GM23338 (cell line): ENCODE measurements around the gene TMUB1. TPM values are rescaled to one million over a fixed set of nuclear protein-coding genes. Genes with fewer than 3 reads are reported as not detected.
A peak's percentile ranks its signal among the peaks of the same experiment; 100 is the strongest.

ENCODE experiments used
- ATAC-seq: fragments of 200-7000 bp; cut with Tn5 transposase; 3 replicates; pipeline ENCODE4 v1.9.1; 2020
- DNase-seq: peaks from one replicate; pipeline ENCODE4 v3.0.0-alpha.2; 2015; ENCODE audit warnings: low spot score
- H2AFZ ChIP-seq: fragments of 200-600 bp; sonication (generic); 2 replicates; pipeline ENCODE4 v1.8.0; 2016; ENCODE audit warnings: antibody characterized with exemption, mild to moderate bottlenecking, moderate library complexity
- H3F3A ChIP-seq: fragments of 200-600 bp; sonication (generic); replicated peaks from 2 replicates; pipeline ENCODE4 v1.8.0; 2017; ENCODE audit warnings: antibody characterized with exemption, mixed run types, low read depth
- H3K27ac ChIP-seq: fragments of 200-600 bp; sonication (generic); 2 replicates; pipeline ENCODE4 v1.6.1; 2016; ENCODE audit warnings: low read depth
- H3K27me3 ChIP-seq: fragments of 200-600 bp; sonication (generic); 2 replicates; pipeline ENCODE4 v1.8.0; 2016; ENCODE audit warnings: mild to moderate bottlenecking, mixed run types, moderate library complexity; ENCODE audit not compliant: insufficient read depth
- H3K36me3 ChIP-seq: fragments of 200-600 bp; sonication (generic); 2 replicates; pipeline ENCODE4 v1.8.0; 2016; ENCODE audit warnings: mild to moderate bottlenecking; ENCODE audit not compliant: insufficient read depth
- H3K4me1 ChIP-seq: fragments of 200-600 bp; sonication (generic); 2 replicates; pipeline ENCODE4 v1.8.0; 2016; ENCODE audit warnings: mild to moderate bottlenecking, moderate library complexity; ENCODE audit not compliant: insufficient read depth
- H3K4me2 ChIP-seq: fragments of 200-600 bp; sonication (generic); 2 replicates; pipeline ENCODE4 v1.7.1; 2017; ENCODE audit warnings: mixed run types
- H3K4me3 ChIP-seq: fragments of 200-600 bp; sonication (generic); 2 replicates; pipeline ENCODE4 v1.6.1; 2016; ENCODE audit warnings: mixed run types
- H3K79me2 ChIP-seq: fragments of 200-600 bp; sonication (generic); replicated peaks from 2 replicates; pipeline ENCODE4 v1.8.0; 2017; ENCODE audit warnings: mild to moderate bottlenecking; ENCODE audit not compliant: insufficient read depth
- H3K9me2 ChIP-seq: fragments of 200-600 bp; sonication (generic); 2 replicates; pipeline ENCODE4 v1.8.0; 2017; ENCODE audit not compliant: insufficient read depth
- H4K20me1 ChIP-seq: fragments of 200-600 bp; sonication (generic); replicated peaks from 2 replicates; pipeline ENCODE4 v1.8.0; 2017; ENCODE audit warnings: mild to moderate bottlenecking; ENCODE audit not compliant: insufficient read depth
- H3K27ac Mint-ChIP-seq: 2 replicates; pipeline ENCODE4 v1.8.0; 2020; ENCODE audit warnings: inconsistent platforms, mild to moderate bottlenecking, moderate library complexity, mixed read lengths
- H3K27me3 Mint-ChIP-seq: 3 replicates; pipeline ENCODE4 v1.8.0; 2022; ENCODE audit warnings: low read depth, mild to moderate bottlenecking, moderate library complexity, mixed read lengths, inconsistent platforms; ENCODE audit not compliant: insufficient read depth, poor library complexity
- H3K36me3 Mint-ChIP-seq: 3 replicates; pipeline ENCODE4 v1.8.0; 2021; ENCODE audit warnings: low read depth, mild to moderate bottlenecking, inconsistent platforms, moderate library complexity, mixed read lengths
- H3K4me1 Mint-ChIP-seq: 3 replicates; pipeline ENCODE4 v1.8.0; 2020; ENCODE audit warnings: mild to moderate bottlenecking, inconsistent platforms, mixed read lengths
- H3K4me3 Mint-ChIP-seq: 3 replicates; pipeline ENCODE4 v1.8.0; 2021; ENCODE audit warnings: moderate library complexity, mild to moderate bottlenecking, inconsistent platforms, mixed read lengths
- H3K9me3 Mint-ChIP-seq: 3 replicates; pipeline ENCODE4 v1.8.0; 2020; ENCODE audit warnings: moderate library complexity, mild to moderate bottlenecking, inconsistent platforms, mixed read lengths
- CTCF ChIP-seq, 2 experiments: fragments of 200-600 bp in 1 of 2; sonication (generic) in 1 of 2; conservative IDR thresholded peaks; 2 replicates each; pipeline versions ENCODE4 v1.5.1 to v1.6.1; 2016 to 2017; ENCODE audit warnings: antibody characterized with exemption in 2 of 2, low read depth in 2 of 2, mild to moderate bottlenecking in 2 of 2, moderate library complexity in 1 of 2
- ETS1 ChIP-seq: IDR thresholded peaks from 2 replicates; pipeline ENCODE4 v1.6.1; 2016; ENCODE audit warnings: antibody characterized with exemption
- EZH2 ChIP-seq: fragments of 200-600 bp; sonication (generic); IDR thresholded peaks from one replicate; pipeline ENCODE4 v1.8.0; 2017; ENCODE audit warnings: antibody characterized with exemption, mild to moderate bottlenecking, low read depth; ENCODE audit not compliant: unreplicated experiment
- EZH2phosphoT487 ChIP-seq: fragments of 200-600 bp; sonication (generic); IDR thresholded peaks from one replicate; pipeline ENCODE4 v1.8.1; 2018; ENCODE audit warnings: antibody characterized with exemption; ENCODE audit not compliant: unreplicated experiment
- JUNB ChIP-seq: IDR thresholded peaks from one replicate; pipeline ENCODE4 v1.6.1; 2016; ENCODE audit warnings: antibody characterized with exemption; ENCODE audit not compliant: unreplicated experiment
- NANOG ChIP-seq: IDR thresholded peaks from 2 replicates; pipeline ENCODE4 v1.6.1; 2016; ENCODE audit warnings: antibody characterized with exemption, borderline replicate concordance
- POLR2AphosphoS5 ChIP-seq: IDR thresholded peaks from 2 replicates; pipeline ENCODE4 v1.6.1; 2016; ENCODE audit warnings: antibody characterized with exemption, low read depth
- REST ChIP-seq: IDR thresholded peaks from one replicate; pipeline ENCODE4 v1.6.1; 2018; ENCODE audit warnings: antibody characterized with exemption; ENCODE audit not compliant: unreplicated experiment
- STAT1 ChIP-seq: IDR thresholded peaks from one replicate; pipeline ENCODE4 v1.6.1; 2016; ENCODE audit warnings: antibody characterized with exemption; ENCODE audit not compliant: unreplicated experiment
- ZNF114 ChIP-seq: fragments of 250-450 bp; sonication (Bioruptor Pico); IDR thresholded peaks from 2 replicates; pipeline ENCODE4 v1.5.0; 2020; ENCODE audit warnings: mild to moderate bottlenecking, moderate library complexity
- ZNF331 ChIP-seq: fragments of 250-450 bp; sonication (Bioruptor Pico); IDR thresholded peaks from 2 replicates; pipeline ENCODE4 v1.5.0; 2020; ENCODE audit warnings: low read depth, mild to moderate bottlenecking, moderate library complexity
- polyA plus RNA-seq: library from polyadenylated mRNA; unstranded; fragments of >200 nt; fragmentation: Nextera tagmentation; extraction: Ambion mirVana; gene quantifications from 2 replicates; pipeline ENCODE4 v1.2.1, GENCODE V29; 2016
- total RNA-seq: library from RNA; depleted of rRNA; stranded (reverse); fragments of >200 nt; shearing (Covaris generic); gene quantifications from 2 replicates; pipeline ENCODE4 v1.2.3, GENCODE V29; 2014

The TMUB1 gene
- total and polyA plus RNA-seq, 2 experiments from 2014 or later: 47.6 to 61.1 TPM

GRCh38 chr7:151068069-151068773 lies 15.1 kb downstream of the TMUB1 start:
- peak; percentile 88 for DNase-seq
- peak overlapping the region; percentile 48; the same call in 1 of the 2 replicates for H3K4me2 ChIP-seq
- Mint-ChIP-seq H3K4me3 (peak overlapping the region; percentile 22; the same call in 1 of the 3 replicates), H3K36me3 (peaks cover 62% of the 10 kb centered on the region), H3K27me3 (peaks cover 26% of the 10 kb centered on the region), H3K9me3 (no peaks in the 10 kb centered on the region), H3K4me1 (peaks cover 16% of the 10 kb centered on the region), H3K27ac (peak overlapping the region; percentile 82)
- H3K4me1 ChIP-seq: peaks cover 13% of the 10 kb centered on the region
- 0 out of 2 replicates have a peak overlapping the region, but pooled peaks have one; percentile 27 for H3K4me3 ChIP-seq
- no peaks in the 10 kb centered on the region for H3K27me3 ChIP-seq
- 0 out of 2 replicates have a peak, but pooled peaks cover 5% of the 10 kb centered on the region for H3F3A ChIP-seq
- no peaks in the 10 kb centered on the region; the same call in 1 of the 2 replicates for H4K20me1 ChIP-seq
- peaks cover 8% of the 10 kb centered on the region for H3K79me2 ChIP-seq
- TF ChIP-seq NANOG: no peak
- no peak for TF ChIP-seq ETS1
- TF ChIP-seq JUNB: no peak
- H3K9me2 ChIP-seq: no peaks in the 10 kb centered on the region
- H2AFZ ChIP-seq: no peak overlapping the region
- H3K27ac ChIP-seq: peak overlapping the region; percentile 87
- ATAC-seq: peak; percentile 50
- H3K36me3 ChIP-seq: peaks cover 19% of the 10 kb centered on the region

GRCh38 chr7:151066273-151066974 lies 16.9 kb downstream of the TMUB1 start:
- peaks cover 16% of the 10 kb centered on the region for H3K36me3 ChIP-seq
- no peak overlapping the region for H2AFZ ChIP-seq
- peaks cover 8% of the 10 kb centered on the region for H3K79me2 ChIP-seq
- DNase-seq (no peak), ATAC-seq (no peak)
- H3K4me1 ChIP-seq: peaks cover 21% of the 10 kb centered on the region
- H3F3A ChIP-seq: peaks cover 11% of the 10 kb centered on the region; the same call in 1 of the 2 replicates
- Mint-ChIP-seq H3K27ac (no peak overlapping the region), H3K36me3 (peaks cover 53% of the 10 kb centered on the region), H3K4me3 (no peak overlapping the region), H3K27me3 (peaks cover 30% of the 10 kb centered on the region), H3K4me1 (peaks cover 24% of the 10 kb centered on the region), H3K9me3 (no peaks in the 10 kb centered on the region)
- no peaks in the 10 kb centered on the region; the same call in 1 of the 2 replicates for H4K20me1 ChIP-seq
- peaks cover 4% of the 10 kb centered on the region; the same call in 1 of the 2 replicates for H3K27me3 ChIP-seq
- H3K4me3 ChIP-seq: no peak overlapping the region
- H3K4me2 ChIP-seq: no peak overlapping the region
- no peaks in the 10 kb centered on the region for H3K9me2 ChIP-seq
- 0 out of 2 replicates have a peak overlapping the region, but pooled peaks have one; percentile 50 for H3K27ac ChIP-seq
- TF ChIP-seq REST (no peak), JUNB (no peak), ZNF114 (CRISPR knock-in tag) (no peak), ETS1 (no peak), POLR2AphosphoS5 (no peak), CTCF (conservative IDR thresholded peaks at IDR 0.05; ENCODE audit: low read depth in 2 of 2) (no peak), STAT1 (no peak), ZNF331 (CRISPR knock-in tag) (no peak), EZH2 (no peak), EZH2phosphoT487 (no peak)
